Measurements from ENCODE around the gene EFTUD2. TPM values are rescaled to one million over a fixed set of nuclear protein-coding genes. Genes with fewer than 3 reads are reported as not detected.

EFTUD2 gene
- total and polyA plus RNA-seq, 7 donors = 20.6 to 93.1 (median 48.4) TPM

DNA sequence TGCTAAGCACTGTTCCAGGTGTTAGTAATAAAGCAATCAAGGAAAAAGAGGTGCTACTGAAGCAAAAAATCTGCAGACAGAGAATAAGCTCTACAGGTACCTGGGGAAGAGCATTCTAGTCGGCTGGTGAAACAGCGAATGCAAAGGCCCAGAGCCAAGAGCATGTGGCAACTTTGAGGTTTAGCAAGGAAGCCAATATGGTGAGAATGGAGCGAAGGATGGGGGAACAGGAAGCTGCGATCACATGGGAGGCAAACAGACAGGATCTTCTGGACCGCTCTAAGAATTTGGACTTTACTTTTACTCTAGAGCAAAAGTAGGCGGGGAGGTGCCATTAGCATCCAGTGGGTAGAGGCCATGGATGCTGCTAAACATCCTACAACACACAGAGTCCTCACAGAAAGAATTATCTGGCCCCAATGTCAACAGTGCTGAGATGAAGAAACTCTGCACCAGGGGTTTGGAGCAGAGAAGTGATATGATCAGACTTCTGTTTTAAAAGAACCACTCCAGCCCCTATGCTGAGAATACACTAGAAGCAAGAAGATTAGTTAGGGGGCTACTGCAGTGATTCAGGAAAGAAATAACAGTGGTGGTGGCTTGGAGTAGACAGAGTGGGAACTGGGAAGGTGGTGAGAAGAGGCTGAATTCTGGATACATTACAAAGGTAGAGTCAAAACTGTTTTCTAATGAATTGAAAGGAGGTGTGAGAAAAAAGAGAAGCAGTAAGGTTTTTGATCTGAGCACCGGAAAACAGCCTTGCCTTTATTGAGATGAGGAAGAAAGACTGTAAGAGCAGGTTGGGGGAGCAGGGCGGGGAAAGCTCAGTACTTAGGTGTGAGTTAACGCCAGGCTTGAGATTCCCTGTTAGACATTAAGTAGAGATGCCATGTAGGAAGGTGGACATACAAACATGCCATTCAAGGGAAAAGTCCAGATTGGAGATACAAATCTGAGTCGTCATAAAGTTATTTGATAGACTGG, 11.0 kb downstream of the EFTUD2 start:
- H3K27ac ChIP-seq = no peak overlapping the region
- TF ChIP-seq EP300 (IDR thresholded peaks at IDR 0.05) = no peak
- TF ChIP-seq POLR2AphosphoS5 (IDR thresholded peaks at IDR 0.05) = no peak
- TF ChIP-seq POLR2A (IDR thresholded peaks at IDR 0.05) = no peak
- TF ChIP-seq CTCF (IDR thresholded peaks at IDR 0.05) = no peak

GRCh38 chr17:44887016-44887415, 12.2 kb downstream of the EFTUD2 start:
- intact Hi-C loops (cut with DNase I) = no loop called here
- TF ChIP-seq EP300 (IDR thresholded peaks at IDR 0.05) (no peak), POLR2AphosphoS5 (IDR thresholded peaks at IDR 0.05) (no peak), CTCF (IDR thresholded peaks at IDR 0.05) (no peak), POLR2A (IDR thresholded peaks at IDR 0.05) (no peak)
- WGBS, 2 donors = 93 to 98% methylated on average over 1 of the region's 1 CpG

More for the DNA sequence above, 11.0 kb downstream of the EFTUD2 start:
- no peak for DNase-seq
- Histone ChIP-seq H3K27me3 (no peaks in the 10 kb centered on the region), H3K9me3 (no peaks in the 10 kb centered on the region), H3K4me1 (no peaks in the 10 kb centered on the region), H3K4me3 (no peak overlapping the region), H3K36me3 (peaks cover 3 to 74% (median 38%) of the 10 kb centered on the region in 4 donors)
- 58 to 83% methylated on average over 10 of the region's 10 CpGs for WGBS, 2 donors
- intact Hi-C loops (cut with DNase I) = no loop called here

DNA sequence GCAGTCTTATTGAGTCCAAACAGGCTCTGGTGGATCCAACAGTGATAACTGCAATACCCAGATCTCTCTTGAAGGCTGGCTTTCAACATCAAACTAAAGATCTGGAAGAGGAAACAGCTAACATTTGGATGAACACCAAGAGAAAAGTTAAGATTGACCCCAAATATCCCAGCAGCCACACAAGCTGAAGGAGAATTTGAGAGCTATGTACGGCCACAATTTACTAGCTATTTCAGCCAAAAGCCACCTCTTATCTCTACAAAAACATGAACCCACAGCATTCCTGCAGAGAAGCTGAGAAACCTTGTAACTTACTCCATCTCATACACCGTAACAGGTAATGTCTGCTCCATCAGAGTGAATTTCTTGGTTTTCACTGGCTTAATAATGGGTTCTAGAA, 14.3 kb downstream of the EFTUD2 start:
- Histone ChIP-seq H3K9me3 (no peaks in the 10 kb centered on the region), H3K4me1 (no peaks in the 10 kb centered on the region), H3K36me3 (peaks cover 4 to 80% (median 52%) of the 10 kb centered on the region in 4 donors), H3K4me3 (no peak overlapping the region), H3K27ac (no peak overlapping the region), H3K27me3 (no peaks in the 10 kb centered on the region)
- TF ChIP-seq POLR2A (IDR thresholded peaks at IDR 0.05) (no peak), EP300 (IDR thresholded peaks at IDR 0.05) (no peak), CTCF (IDR thresholded peaks at IDR 0.05) (no peak), POLR2AphosphoS5 (IDR thresholded peaks at IDR 0.05) (no peak)
- intact Hi-C loops (cut with DNase I) = no loop called here
- no peak for DNase-seq
- WGBS, 2 donors = 97 to 98% methylated on average over 2 of the region's 2 CpGs

More at GRCh38 chr17:44887016-44887415, 12.2 kb downstream of the EFTUD2 start:
- Histone ChIP-seq H3K4me3 (no peak overlapping the region), H3K9me3 (no peaks in the 10 kb centered on the region), H3K27me3 (no peaks in the 10 kb centered on the region), H3K36me3 (peaks cover 0 to 74% (median 45%) of the 10 kb centered on the region in 4 donors), H3K27ac (no peak overlapping the region), H3K4me1 (no peaks in the 10 kb centered on the region)
- DNase-seq = no peak

DNA sequence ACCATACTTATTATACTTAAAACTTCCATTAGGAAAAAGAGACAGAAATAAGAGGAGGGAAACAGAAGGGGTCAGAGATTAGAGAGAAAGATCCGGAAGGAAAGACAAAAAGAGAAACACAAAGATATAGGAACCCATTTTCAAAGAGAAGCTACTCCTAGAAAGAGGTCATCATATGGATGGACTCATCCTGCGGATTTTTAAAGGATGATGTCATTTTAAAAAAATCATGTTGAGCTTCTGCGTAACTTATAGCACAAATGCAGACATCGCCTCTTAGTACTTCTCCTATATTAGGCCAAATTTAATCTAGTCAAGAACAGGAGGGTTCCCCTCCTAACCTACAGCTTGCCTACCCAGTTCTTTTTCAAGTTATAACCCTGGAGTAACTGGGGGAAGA, 18.1 kb downstream of the EFTUD2 start:
- TF ChIP-seq POLR2AphosphoS5 (IDR thresholded peaks at IDR 0.05) = no peak
- no peak for TF ChIP-seq CTCF (IDR thresholded peaks at IDR 0.05)
- no peak for TF ChIP-seq POLR2A (IDR thresholded peaks at IDR 0.05)
- no peak for TF ChIP-seq EP300 (IDR thresholded peaks at IDR 0.05)

More for the DNA sequence above, 18.1 kb downstream of the EFTUD2 start:
- peaks cover 0 to 7% (median 2%) of the 10 kb centered on the region in 4 donors for H3K4me1 ChIP-seq
- H3K27ac ChIP-seq = no peak overlapping the region
- DNase-seq = no peak
- no peaks in the 10 kb centered on the region for H3K27me3 ChIP-seq
- 94 to 96% methylated on average over 4 of the region's 4 CpGs for WGBS, 2 donors
- peaks cover 11 to 84% (median 54%) of the 10 kb centered on the region in 4 donors for H3K36me3 ChIP-seq
- no peaks in the 10 kb centered on the region for H3K9me3 ChIP-seq
- intact Hi-C loops (cut with DNase I) = no loop called here
- no peak overlapping the region for H3K4me3 ChIP-seq
